HepG2 (cell line): ENCODE results near the gene SLC29A3. TPM values are rescaled to one million over a fixed set of nuclear protein-coding genes. Genes with fewer than 3 reads are reported as not detected.

Experiments
- ATAC-seq: fragments of 200-7000 bp; cut with Tn5 transposase; 3 replicates; pipeline ENCODE4 v1.9.1; 2020; ENCODE audit warnings: mild to moderate bottlenecking, moderate library complexity
- BruUV-seq: library from RNA; stranded (reverse); fragments of 400-500 nt; replicated peaks from 2 replicates; lab custom pipeline; 2021; lab: Mats Ljungman, UMichigan
- CTCF ChIA-PET: fragments of 300-600 bp; formaldehyde crosslinking; extraction: SDS; loops from one replicate; lab custom pipeline; 2021; ENCODE audit warnings: low total read pairs, inconsistent platforms, low intra/inter-chr PET ratio; lab: Yijun Ruan, JAX
- POLR2A ChIA-PET: fragments of 350-600 bp; sonication (Branson Sonifier 250); formaldehyde crosslinking; loops from one replicate; lab custom pipeline; 2020; ENCODE audit warnings: antibody characterized with exemption, inconsistent platforms; lab: Yijun Ruan, JAX
- DNase-seq: peaks from one replicate; pipeline ENCODE4 v3.0.0-alpha.2; 2015; ENCODE audit warnings: low spot score
- FAIRE-seq: peaks from 3 replicates; lab custom pipeline; 2011; peaks lifted over from hg19 to GRCh38; lab: Jason Lieb, UNC
- H2AFZ ChIP-seq: one replicate; pipeline ENCODE4 v1.6.1; 2011; ENCODE audit warnings: low read length, inconsistent platforms
- H3K27ac ChIP-seq: fragments of 300-600 bp; 3 replicates; pipeline ENCODE4 v1.8.0; 2011; ENCODE audit warnings: mixed run types, mild to moderate bottlenecking, mixed read lengths, low read length, inconsistent platforms; ENCODE audit not compliant: insufficient read depth; ENCODE audit errors: extremely low read length
- H3K27me3 ChIP-seq, 2 experiments: fragments of 200-600 bp in 1 of 2; 2 replicates in 1 of 2; 3 replicates in 1 of 2; pipeline versions ENCODE4 v1.6.0 to v1.8.0; 2011; ENCODE audit warnings: low read length in 2 of 2, mild to moderate bottlenecking in 2 of 2, moderate library complexity in 2 of 2, inconsistent platforms in 1 of 2; ENCODE audit not compliant: insufficient read depth in 2 of 2, control insufficient read depth in 1 of 2
- H3K36me3 ChIP-seq, 2 experiments: fragments of 200-600 bp in 1 of 2; replicated peaks in 1 of 2; 2 replicates in 1 of 2; 3 replicates in 1 of 2; pipeline versions ENCODE4 v1.5.1 to v1.8.0; 2011; ENCODE audit warnings: low read length in 2 of 2, inconsistent platforms in 1 of 2; ENCODE audit not compliant: insufficient read depth in 2 of 2, control insufficient read depth in 1 of 2
- H3K4me1 ChIP-seq: 2 replicates; pipeline ENCODE4 v1.5.1; 2012; ENCODE audit warnings: low read length, inconsistent platforms; ENCODE audit not compliant: insufficient read depth
- H3K4me2 ChIP-seq: 2 replicates; pipeline ENCODE4 v1.6.0; 2011; ENCODE audit warnings: low read depth, low read length, inconsistent platforms
- H3K4me3 ChIP-seq, 3 experiments: fragments of 200-600 bp in 1 of 3; sonication (generic), shearing (Covaris generic) in 1 of 3; replicated peaks in 1 of 3; 2 replicates each; pipeline ENCODE4 v1.5.1; 2011 to 2016; ENCODE audit warnings: low read length in 3 of 3, inconsistent platforms in 2 of 3, low read depth in 2 of 3, mild to moderate bottlenecking in 2 of 3, control low read depth in 1 of 3, mixed read lengths in 1 of 3; ENCODE audit not compliant: insufficient read depth in 1 of 3
- H3K79me2 ChIP-seq: one replicate; pipeline ENCODE4 v1.6.1; 2011; ENCODE audit warnings: low read length, inconsistent platforms; ENCODE audit not compliant: insufficient read depth
- H3K9ac ChIP-seq: 2 replicates; pipeline ENCODE4 v1.6.0; 2011; ENCODE audit warnings: mild to moderate bottlenecking, low read depth, low read length, inconsistent platforms; ENCODE audit not compliant: insufficient read depth
- H3K9me3 ChIP-seq: 2 replicates; pipeline ENCODE4 v1.5.1; 2012; ENCODE audit warnings: mild to moderate bottlenecking, low read length
- H4K20me1 ChIP-seq: 2 replicates; pipeline ENCODE4 v1.6.0; 2011; ENCODE audit warnings: inconsistent platforms, mild to moderate bottlenecking, low read length, moderate library complexity; ENCODE audit not compliant: insufficient read depth
- E2F1 ChIP-seq: sonication (generic); formaldehyde crosslinking; IDR thresholded peaks from 2 replicates; pipeline ENCODE4 v1.5.0; 2020; ENCODE audit warnings: missing genetic modification reagents
- ELF1 ChIP-seq: sonication (generic); formaldehyde crosslinking; IDR thresholded peaks from 2 replicates; pipeline ENCODE4 v1.4.0; 2020; ENCODE audit warnings: missing genetic modification reagents
- ETS1 ChIP-seq: sonication (generic); formaldehyde crosslinking; IDR thresholded peaks from 2 replicates; pipeline ENCODE4 v1.4.0; 2020; ENCODE audit warnings: missing genetic modification reagents
- GABPA ChIP-seq, 2 experiments: IDR thresholded peaks; 2 replicates each; pipeline ENCODE4 v1.6.1; 2011 to 2016; ENCODE audit warnings: low read depth in 2 of 2, low read length in 1 of 2, missing biosample characterization in 1 of 2, missing genetic modification characterization in 1 of 2
- IRF1 ChIP-seq: sonication (generic); formaldehyde crosslinking; IDR thresholded peaks from 2 replicates; pipeline ENCODE4 v1.4.0; 2020; ENCODE audit warnings: low read depth, mild to moderate bottlenecking, missing genetic modification reagents
- JARID2 ChIP-seq: sonication (generic); formaldehyde crosslinking; IDR thresholded peaks from 2 replicates; pipeline ENCODE4 v1.8.1; 2023; ENCODE audit warnings: missing genetic modification reagents, inconsistent platforms; ENCODE audit not compliant: insufficient replicate concordance
- SKI ChIP-seq: fragments of 450-650 bp; IDR thresholded peaks from one replicate; pipeline ENCODE4 v1.6.1; 2018; ENCODE audit warnings: mild to moderate bottlenecking; ENCODE audit not compliant: partially characterized antibody
- SMAD9 ChIP-seq: sonication (generic); formaldehyde crosslinking; IDR thresholded peaks from 2 replicates; pipeline ENCODE4 v1.5.1; 2020; ENCODE audit warnings: mild to moderate bottlenecking, missing genetic modification reagents
- SMC3 ChIP-seq: IDR thresholded peaks from 2 replicates; pipeline ENCODE4 v1.6.1; 2011; ENCODE audit warnings: low read length, improper control_type of control experiment
- TP53 ChIP-seq: sonication (generic); formaldehyde crosslinking; conservative IDR thresholded peaks from 2 replicates; pipeline ENCODE4 v1.4.0; 2020; ENCODE audit warnings: missing genetic modification reagents
- UBTF ChIP-seq: sonication (generic); formaldehyde crosslinking; IDR thresholded peaks from 2 replicates; pipeline ENCODE4 v1.4.0; 2020; ENCODE audit warnings: mild to moderate bottlenecking, missing genetic modification reagents
- XRCC5 ChIP-seq: fragments of 200-400 bp; formaldehyde crosslinking; optimal IDR thresholded peaks from 2 replicates; pipeline ENCODE3; 2017; ENCODE audit warnings: mild to moderate bottlenecking, low read length
- ZBTB26 ChIP-seq: IDR thresholded peaks from 2 replicates; pipeline ENCODE4 v1.6.1; 2016; ENCODE audit warnings: missing compliant biosample characterization, missing genetic modification reagents, borderline replicate concordance
- WGBS: methylation state at CpG from one replicate; pipeline ENCODE4 v1.1.6; 2017; ENCODE audit warnings: low lambda C conversion rate; 5-methylcytosine and 5-hydroxymethylcytosine counted together
- in situ Hi-C: cut with HindIII; loops from 2 replicates; pipeline ENCODE4 v1.10.0; 2017; ENCODE audit warnings: low pct_unique_long_range_greater_than_20kb; ENCODE audit not compliant: extremely low pct_ligation_motif_present
- intact Hi-C: fragments of 100-400 bp; cut with micrococcal nuclease; formaldehyde crosslinking; loops from one replicate; pipeline ENCODE4 v1.10.0; 2022; ENCODE audit not compliant: unreplicated experiment
- polyA plus RNA-seq, 8 experiments: library from polyadenylated mRNA; depleted of rRNA in 3 of 8; stranded (reverse) in 7 of 8; unstranded in 1 of 8; fragments of >200 nt; fragmentation: Illumina TruSeq in 4 of 8; extraction: Trizol in 4 of 8; gene quantifications; 2 replicates each; pipeline versions ENCODE4 v1.2.1 to v1.2.3, GENCODE V29; 2011 to 2016; ENCODE audit warnings: low read depth in 4 of 8, missing spikeins in 1 of 8, mixed read lengths in 1 of 8; ENCODE audit not compliant: insufficient read depth in 1 of 8
- total RNA-seq, 5 experiments: library from RNA; depleted of rRNA; stranded (reverse); fragments of >200 nt; fragmentation: Illumina TruSeq; extraction: Trizol; gene quantifications; 2 replicates each; pipeline ENCODE4 v1.2.3, GENCODE V29; 2016; ENCODE audit warnings: low read depth in 1 of 5

Gene SLC29A3
- total and polyA plus RNA-seq, 2 of the 13 experiments (the other 11 are each of a cell fraction or from before 2014, with no cell fraction given) = 8.6 to 11.8 TPM

- no peak for TF ChIP-seq E2F1 (CRISPR knock-in tag)
- TF ChIP-seq XRCC5 = peak; percentile 33
- peak; percentile 34; the same call in 1 of the 2 replicates for TF ChIP-seq SMC3
These were observed 33.9 kb upstream of the SLC29A3 start (continued) for GRCh38 chr10:71285180-71285545.

- CTCF ChIA-PET = interaction anchor here (0.8 to 1.9 kb wide), 3 partner anchors 77 to 383 kb away, joined by 4 to 8 read pairs (median 5); no protein-coding TSS in a partner anchor
- WGBS = 12% methylated on average over 3 of the region's 4 CpGs
- BruUV-seq = no TSS peak
These were observed 33.1 kb upstream of the SLC29A3 start for GRCh38 chr10:71285986-71286385.

More at GRCh38 chr10:71285986-71286385, 33.1 kb upstream of the SLC29A3 start:
- H3K36me3 ChIP-seq = no peaks in the 10 kb centered on the region
- no peaks in the 10 kb centered on the region for H4K20me1 ChIP-seq
- in situ Hi-C loops (loop anchor here (5.0 kb wide), 1 partner anchor 379 kb away; no protein-coding TSS in a partner anchor), intact Hi-C loops (no loop called here)
- ATAC-seq (no peak), FAIRE-seq (no peak)
- no peaks in the 10 kb centered on the region for H3K9me3 ChIP-seq
- H3K4me1 ChIP-seq = peaks cover 10% of the 10 kb centered on the region
- peaks cover 0 to 9% of the 10 kb centered on the region in 2 experiments; a peak in 3 of 5 replicates for H3K27me3 ChIP-seq
- no peaks in the 10 kb centered on the region for H3K79me2 ChIP-seq
- no peak for TF ChIP-seq JARID2
- TF ChIP-seq TP53 (CRISPR knock-in tag) = no peak
- no peak for TF ChIP-seq UBTF
- TF ChIP-seq SMAD9 (CRISPR knock-in tag) = no peak
- no peak for TF ChIP-seq ETS1 (CRISPR knock-in tag)
- TF ChIP-seq SKI = no peak
- no peak for TF ChIP-seq GABPA (IDR thresholded peaks at IDR 0.05; ENCODE audit: low read depth, low read length)
- no peak for TF ChIP-seq GABPA (CRISPR knock-in tag; IDR thresholded peaks at IDR 0.05; ENCODE audit: low read depth)
- TF ChIP-seq IRF1 = no peak
- no peak for TF ChIP-seq ZBTB26 (CRISPR knock-in tag)
- no peak for TF ChIP-seq ELF1 (CRISPR knock-in tag)
- TF ChIP-seq, all 625 proteins: peak for 0
- POLR2A ChIA-PET = no interaction called here
- no peak for DNase-seq
- no peak overlapping the region for H3K27ac ChIP-seq
- H3K4me3 ChIP-seq = no peak overlapping the region
- H2AFZ ChIP-seq = no peak overlapping the region
- no peak overlapping the region for H3K9ac ChIP-seq
- no peak overlapping the region for H3K4me2 ChIP-seq
